ENCODE results near the gene TMEM156.
"Not testable (repeated sequence)": the region's sequence is repeated elsewhere in the genome, so short reads cannot be mapped to it uniquely, and the experiment has no call there.

Gene TMEM156

GRCh38 chr4:39014028-39014427 is 18.2 kb downstream of the TMEM156 start:
- no peak for TF ChIP-seq CTCF (IDR thresholded peaks at IDR 0.05; ENCODE audit: low read depth, low read length, missing control alignments)
- in situ Hi-C loops (cut with HindIII; ENCODE audit: low sequenced_read_pairs), result no loop called here
- H3K4me3 ChIP-seq (ENCODE audit: low read depth, low read length), result no peak overlapping the region
- DNase-seq (ENCODE audit: low read depth), result no peak

- no peak overlapping the region for H3K4me3 ChIP-seq (ENCODE audit: low read depth, low read length)
- DNase-seq (ENCODE audit: low read depth), result no peak
- no peak for TF ChIP-seq CTCF (IDR thresholded peaks at IDR 0.05; ENCODE audit: low read depth, low read length, missing control alignments)
- in situ Hi-C loops (cut with HindIII; ENCODE audit: low sequenced_read_pairs), result no loop called here
These were observed 27.5 kb downstream of the TMEM156 start for GRCh38 chr4:39004758-39005157.

GRCh38 chr4:39002058-39002457 is 30.2 kb downstream of the TMEM156 start:
- H3K4me3 ChIP-seq (ENCODE audit: low read depth, low read length); DNase-seq (ENCODE audit: low read depth); in situ Hi-C loops (cut with HindIII; ENCODE audit: low sequenced_read_pairs): not testable (repeated sequence)

GRCh38 chr4:38995660-38996005 is 36.6 kb downstream of the TMEM156 start:
- in situ Hi-C loops (cut with HindIII; ENCODE audit: low sequenced_read_pairs), result no loop called here
- H3K4me3 ChIP-seq (ENCODE audit: low read depth, low read length), result no peak overlapping the region
- DNase-seq (ENCODE audit: low read depth), result no peak
- no peak for TF ChIP-seq CTCF (IDR thresholded peaks at IDR 0.05; ENCODE audit: low read depth, low read length, missing control alignments)

GRCh38 chr4:38994135-38994534 is 38.1 kb downstream of the TMEM156 start:
- in situ Hi-C loops (cut with HindIII; ENCODE audit: low sequenced_read_pairs), result no loop called here
- no peak overlapping the region for H3K4me3 ChIP-seq (ENCODE audit: low read depth, low read length)
- no peak for TF ChIP-seq CTCF (IDR thresholded peaks at IDR 0.05; ENCODE audit: low read depth, low read length, missing control alignments)
- no peak for DNase-seq (ENCODE audit: low read depth)

GRCh38 chr4:38993683-38994082 is 38.5 kb downstream of the TMEM156 start:
- TF ChIP-seq CTCF (IDR thresholded peaks at IDR 0.05; ENCODE audit: low read depth, low read length, missing control alignments), result no peak
- no peak for DNase-seq (ENCODE audit: low read depth)
- no peak overlapping the region for H3K4me3 ChIP-seq (ENCODE audit: low read depth, low read length)
- in situ Hi-C loops (cut with HindIII; ENCODE audit: low sequenced_read_pairs), result no loop called here

- DNase-seq (ENCODE audit: low read depth), result no peak
- no peak overlapping the region for H3K4me3 ChIP-seq (ENCODE audit: low read depth, low read length)
- TF ChIP-seq CTCF (IDR thresholded peaks at IDR 0.05; ENCODE audit: low read depth, low read length, missing control alignments), result no peak
- in situ Hi-C loops (cut with HindIII; ENCODE audit: low sequenced_read_pairs), result no loop called here
These were observed 42.0 kb downstream of the TMEM156 start for GRCh38 chr4:38990241-38990640.

All from astrocyte of the cerebellum (primary cell).